HCT116 (cell line): ENCODE results near the gene MCF2L2. TPM values are rescaled to one million over a fixed set of nuclear protein-coding genes. Genes with fewer than 3 reads are reported as not detected.

Experiments
- ATAC-seq: fragments of 200-7000 bp; cut with Tn5 transposase; 2 replicates; pipeline ENCODE4 v1.9.1; 2020; ENCODE audit warnings: mild to moderate bottlenecking, moderate library complexity
- BruUV-seq: library from RNA; stranded (reverse); fragments of 400-500 nt; replicated peaks from 2 replicates; lab custom pipeline; 2021; lab: Mats Ljungman, UMichigan
- CTCF ChIA-PET: fragments of 300-600 bp; sonication (Branson Sonifier 250); formaldehyde crosslinking; loops from one replicate; lab custom pipeline; 2021; ENCODE audit warnings: antibody characterized with exemption; lab: Charles Lee
- POLR2A ChIA-PET: fragments of 300-600, 350-600 bp; sonication (Branson Sonifier 250); formaldehyde crosslinking; loops from one replicate; lab custom pipeline; 2021; ENCODE audit warnings: antibody characterized with exemption; lab: Charles Lee
- RAD21 ChIA-PET, 2 experiments: fragments of 300-600 bp; sonication (Branson Sonifier 250); formaldehyde crosslinking; loops; one replicate each; lab custom pipeline; 2023; ENCODE audit warnings: low total read pairs in 2 of 2; ENCODE audit not compliant: uncharacterized antibody in 2 of 2, unreplicated experiment in 2 of 2, low non-redundant PET in 1 of 2; lab: Charles Lee
- DNase-seq: peaks from one replicate; pipeline ENCODE4 v3.0.0-alpha.2; 2010; ENCODE audit warnings: low read depth, low spot score
- H2AFZ ChIP-seq: fragments of 200-600 bp; shearing (Covaris generic), sonication (generic); 2 replicates; pipeline ENCODE4 v1.6.1; 2017; ENCODE audit warnings: low read depth, mixed run types, mixed read lengths, antibody characterized with exemption, low read length; ENCODE audit not compliant: poor library complexity, severe bottlenecking
- H3K27ac ChIP-seq: 2 replicates; pipeline ENCODE4 v1.5.1; 2012; ENCODE audit warnings: low read depth, low read length
- H3K27me3 ChIP-seq: fragments of 200-600 bp; sonication (generic); 2 replicates; pipeline ENCODE4 v1.6.1; 2016; ENCODE audit warnings: mixed run types, low read length, mixed read lengths; ENCODE audit not compliant: insufficient read depth
- H3K36me3 ChIP-seq, 2 experiments: fragments of 200-500 bp in 1 of 2; fragments of 200-600 bp in 1 of 2; sonication (Bioruptor generic) in 1 of 2; sonication (generic) in 1 of 2; 2 replicates each; pipeline versions ENCODE4 v1.5.1 to v1.6.1; 2014 to 2016; ENCODE audit warnings: low read length in 2 of 2, inconsistent platforms in 1 of 2, mixed read lengths in 1 of 2, mixed run types in 1 of 2; ENCODE audit not compliant: insufficient read depth in 2 of 2, control insufficient read depth in 1 of 2
- H3K4me1 ChIP-seq, 2 experiments: fragments of 200-600 bp in 1 of 2; sonication (generic) in 1 of 2; 2 replicates each; pipeline versions ENCODE4 v1.5.1 to v1.6.1; 2012 to 2017; ENCODE audit warnings: low read length in 2 of 2, inconsistent platforms in 1 of 2, mild to moderate bottlenecking in 1 of 2, mixed read lengths in 1 of 2, mixed run types in 1 of 2, moderate library complexity in 1 of 2; ENCODE audit not compliant: insufficient read depth in 2 of 2, control insufficient read depth in 1 of 2
- H3K4me2 ChIP-seq: fragments of 200-600 bp; sonication (generic); 2 replicates; pipeline ENCODE4 v1.6.1; 2017; ENCODE audit warnings: mixed run types, low read length, mixed read lengths
- H3K4me3 ChIP-seq, 2 experiments: fragments of 200-600 bp in 1 of 2; sonication (generic) in 1 of 2; replicated peaks in 1 of 2; 2 replicates each; pipeline ENCODE4 v1.5.1; 2011 to 2016; ENCODE audit warnings: low read length in 2 of 2, control low read depth in 1 of 2, low read depth in 1 of 2, mild to moderate bottlenecking in 1 of 2, mixed read lengths in 1 of 2, mixed run types in 1 of 2
- H3K79me2 ChIP-seq: fragments of 200-600 bp; sonication (generic); 2 replicates; pipeline ENCODE4 v1.6.1; 2017; ENCODE audit warnings: mild to moderate bottlenecking, mixed run types, low read length, moderate library complexity, mixed read lengths; ENCODE audit not compliant: insufficient read depth
- H3K9ac ChIP-seq: fragments of 200-600 bp; sonication (generic); 2 replicates; pipeline ENCODE4 v1.6.1; 2016; ENCODE audit warnings: low read length, mixed read lengths
- H3K9me2 ChIP-seq: fragments of 200-600 bp; sonication (generic), shearing (Covaris generic); 2 replicates; pipeline ENCODE4 v1.6.1; 2017; ENCODE audit warnings: mixed run types, mild to moderate bottlenecking, moderate library complexity; ENCODE audit not compliant: insufficient read depth
- H3K9me3 ChIP-seq, 2 experiments: fragments of 200-500 bp in 1 of 2; fragments of 200-600 bp in 1 of 2; sonication (Bioruptor generic) in 1 of 2; sonication (generic) in 1 of 2; 2 replicates each; pipeline ENCODE4 v1.6.1; 2014 to 2017; ENCODE audit warnings: low read length in 2 of 2, mixed read lengths in 2 of 2, inconsistent platforms in 1 of 2, low read depth in 1 of 2, mild to moderate bottlenecking in 1 of 2, mixed run types in 1 of 2, moderate library complexity in 1 of 2; ENCODE audit not compliant: control insufficient read depth in 1 of 2, insufficient read depth in 1 of 2
- H4K20me1 ChIP-seq: fragments of 200-600 bp; sonication (generic), shearing (Covaris generic); 2 replicates; pipeline ENCODE4 v1.6.1; 2017; ENCODE audit warnings: mixed run types, mild to moderate bottlenecking, moderate library complexity; ENCODE audit not compliant: insufficient read depth
- CEBPB ChIP-seq: IDR thresholded peaks from 2 replicates; pipeline ENCODE4 v1.6.1; 2012; ENCODE audit warnings: low read depth
- ELF1 ChIP-seq: IDR thresholded peaks from 2 replicates; pipeline ENCODE4 v1.6.1; 2012; ENCODE audit warnings: low read depth, borderline replicate concordance
- POLR2A ChIP-seq: IDR thresholded peaks from 2 replicates; pipeline ENCODE4 v1.7.0; 2011; ENCODE audit warnings: borderline replicate concordance; ENCODE audit not compliant: insufficient read depth, insufficient read length; ENCODE audit errors: extremely low read depth
- REST ChIP-seq: IDR thresholded peaks from 2 replicates; pipeline ENCODE4 v1.6.1; 2012; ENCODE audit warnings: low read depth
- TCF7L2 ChIP-seq: IDR thresholded peaks from 2 replicates; pipeline ENCODE4 v1.7.0; 2011; ENCODE audit warnings: borderline replicate concordance, inconsistent platforms; ENCODE audit not compliant: insufficient read depth, insufficient read length; ENCODE audit errors: extremely low read depth
- YY1 ChIP-seq: IDR thresholded peaks from 2 replicates; pipeline ENCODE4 v1.6.1; 2011; ENCODE audit warnings: low read length, low read depth, moderate library complexity, mild to moderate bottlenecking; ENCODE audit not compliant: insufficient replicate concordance; ENCODE audit errors: extremely low read depth
- ZFX ChIP-seq: fragments of 450-650 bp; IDR thresholded peaks from 2 replicates; pipeline ENCODE4 v1.6.1; 2017
- ZNF274 ChIP-seq: fragments of 200-500 bp; sonication (Bioruptor generic); IDR thresholded peaks from 2 replicates; pipeline ENCODE4 v1.6.1; 2014; ENCODE audit warnings: mild to moderate bottlenecking, low read depth, low read length, inconsistent platforms
- intact Hi-C: fragments of 100-400 bp; cut with micrococcal nuclease; formaldehyde crosslinking; loops from 2 replicates; pipeline ENCODE4 v1.10.0; 2022
- total RNA-seq: library from RNA; stranded (reverse); gene quantifications from one replicate; pipeline ENCODE4 v1.2.1, GENCODE V29; 2021; ENCODE audit not compliant: unreplicated experiment

The MCF2L2 gene
- total RNA-seq, 1 experiment from 2014 or later, result 1.5 TPM

- ChIA-PET CTCF (no interaction called here), POLR2A (no interaction called here), RAD21 (no interaction called here)
- H3K4me1 ChIP-seq, result no peaks in the 10 kb centered on the region
- ATAC-seq (no peak), DNase-seq (no peak)
- H3K9ac ChIP-seq, result no peak overlapping the region
- no peak overlapping the region for H2AFZ ChIP-seq
- H3K36me3 ChIP-seq, result no peaks in the 10 kb centered on the region
- no peaks in the 10 kb centered on the region for H3K79me2 ChIP-seq
- H4K20me1 ChIP-seq, result no peaks in the 10 kb centered on the region
- no peak overlapping the region for H3K4me2 ChIP-seq
- H3K27ac ChIP-seq, result no peak overlapping the region
- H3K9me2 ChIP-seq, result no peaks in the 10 kb centered on the region
- TF ChIP-seq REST (no peak), POLR2A (no peak), ELF1 (no peak)
- H3K4me3 ChIP-seq, result no peak overlapping the region
- intact Hi-C loops, result no loop called here
- BruUV-seq, result no TSS peak
- H3K9me3 ChIP-seq, result no peaks in the 10 kb centered on the region
- no peaks in the 10 kb centered on the region for H3K27me3 ChIP-seq
Observed at GRCh38 chr3:183340222-183340621, 88.2 kb downstream of the MCF2L2 start.

GRCh38 chr3:183339461-183340086, 88.8 kb downstream of the MCF2L2 start:
- RAD21 ChIA-PET, result no interaction called here
- no peaks in the 10 kb centered on the region for H4K20me1 ChIP-seq
- TF ChIP-seq ZFX (no peak), ZNF274 (no peak), TCF7L2 (no peak), REST (no peak), YY1 (no peak), CEBPB (no peak)
- H3K4me3 ChIP-seq, result no peak overlapping the region
- intact Hi-C loops, result no loop called here
- no peak overlapping the region for H3K9ac ChIP-seq
- H3K9me3 ChIP-seq, result no peaks in the 10 kb centered on the region
- H3K4me2 ChIP-seq, result no peak overlapping the region
- BruUV-seq, result no TSS peak
- no peak for ATAC-seq
- H2AFZ ChIP-seq, result no peak overlapping the region
- no peak for DNase-seq
- no peaks in the 10 kb centered on the region for H3K9me2 ChIP-seq
- H3K36me3 ChIP-seq, result no peaks in the 10 kb centered on the region
- H3K4me1 ChIP-seq, result peaks cover 0 to 4% of the 10 kb centered on the region in 2 experiments; a peak in 2 of 4 replicates
- no peaks in the 10 kb centered on the region for H3K27me3 ChIP-seq
- CTCF ChIA-PET, result no interaction called here
- POLR2A ChIA-PET, result no interaction called here
- H3K79me2 ChIP-seq, result no peaks in the 10 kb centered on the region
- no peak overlapping the region for H3K27ac ChIP-seq
